H1 (cell line): Measurements from ENCODE around the gene PIGBOS1. TPM values are rescaled to one million over a fixed set of nuclear protein-coding genes. Genes with fewer than 3 reads are reported as not detected.

Experiments
- CTCF ChIA-PET: fragments of 300-600 bp; sonication (Branson Sonifier 250); formaldehyde crosslinking; loops from one replicate; lab custom pipeline; 2021; ENCODE audit not compliant: partially characterized antibody; lab: Charles Lee
- POLR2A ChIA-PET: fragments of 300-600 bp; sonication (Branson Sonifier 250); formaldehyde crosslinking; loops from one replicate; lab custom pipeline; 2021; ENCODE audit warnings: inconsistent platforms; ENCODE audit not compliant: partially characterized antibody; lab: Charles Lee
- DNase-seq, 2 experiments: peaks; one replicate each; pipeline versions ENCODE4 v3.0.0 to v3.0.0-alpha.2; 2010 to 2022; ENCODE audit warnings: low spot score in 2 of 2, low read depth in 1 of 2, mixed read lengths in 1 of 2
- FAIRE-seq: peaks from 2 replicates; lab custom pipeline; 2011; peaks lifted over from hg19 to GRCh38; lab: Jason Lieb, UNC
- H2AFZ ChIP-seq: 2 replicates; pipeline ENCODE4 v1.8.1; 2012; ENCODE audit warnings: low read length, inconsistent platforms
- H2AK5ac ChIP-seq: 2 replicates; pipeline ENCODE4 v1.6.1; 2013; ENCODE audit warnings: low read depth, low read length
- H2BK120ac ChIP-seq: replicated peaks from 2 replicates; pipeline ENCODE3; 2013; ENCODE audit warnings: low read depth, low read length, inconsistent platforms
- H2BK12ac ChIP-seq: 2 replicates; pipeline ENCODE4 v1.6.1; 2013; ENCODE audit warnings: low read depth, low read length
- H2BK15ac ChIP-seq: 2 replicates; pipeline ENCODE4 v1.6.1; 2013; ENCODE audit warnings: low read length
- H2BK20ac ChIP-seq: 2 replicates; pipeline ENCODE4 v1.6.1; 2013; ENCODE audit warnings: low read length
- H2BK5ac ChIP-seq: 2 replicates; pipeline ENCODE4 v1.6.1; 2013; ENCODE audit warnings: low read depth, low read length
- H3K14ac ChIP-seq: 2 replicates; pipeline ENCODE4 v1.6.1; 2013; ENCODE audit warnings: inconsistent platforms; ENCODE audit not compliant: insufficient read length
- H3K18ac ChIP-seq: 2 replicates; pipeline ENCODE4 v1.6.1; 2013; ENCODE audit warnings: low read length; ENCODE audit errors: extremely low read depth
- H3K23ac ChIP-seq: 2 replicates; pipeline ENCODE4 v1.6.1; 2013; ENCODE audit warnings: inconsistent platforms; ENCODE audit not compliant: insufficient read length
- H3K23me2 ChIP-seq: 2 replicates; pipeline ENCODE4 v1.6.1; 2013; ENCODE audit warnings: low read depth, low read length
- H3K27ac ChIP-seq: 2 replicates; pipeline ENCODE4 v1.6.1; 2011; ENCODE audit warnings: low read depth, low read length, inconsistent platforms
- H3K27me3 ChIP-seq, 4 experiments: replicated peaks in 1 of 4; 1 replicate in 1 of 4; 2 replicates in 3 of 4; pipeline versions ENCODE4 v1.6.1 to v1.8.1; 2011 to 2013; ENCODE audit warnings: low read length in 3 of 4, mild to moderate bottlenecking in 3 of 4, inconsistent platforms in 2 of 4, mixed read lengths in 2 of 4, moderate library complexity in 1 of 4; ENCODE audit not compliant: control insufficient read depth in 3 of 4, insufficient read depth in 3 of 4; ENCODE audit errors: extremely low read depth in 1 of 4
- H3K36me3 ChIP-seq, 4 experiments: 2 replicates each; pipeline versions ENCODE4 v1.6.1 to v1.8.1; 2011 to 2013; ENCODE audit warnings: mild to moderate bottlenecking in 4 of 4, low read length in 3 of 4, moderate library complexity in 2 of 4, control low read depth in 1 of 4, inconsistent platforms in 1 of 4; ENCODE audit not compliant: insufficient read depth in 4 of 4, control insufficient read depth in 2 of 4
- H3K4ac ChIP-seq: replicated peaks from 2 replicates; pipeline ENCODE3; 2013; ENCODE audit warnings: low read length, low read depth, mixed read lengths, inconsistent platforms; ENCODE audit not compliant: insufficient read length
- H3K4me1 ChIP-seq, 4 experiments: replicated peaks in 1 of 4; 1 replicate in 1 of 4; 2 replicates in 3 of 4; pipeline versions ENCODE4 v1.6.1 to v1.8.1; 2011 to 2013; ENCODE audit warnings: low read length in 3 of 4, inconsistent platforms in 2 of 4, mixed read lengths in 1 of 4; ENCODE audit not compliant: insufficient read depth in 4 of 4, control insufficient read depth in 3 of 4
- H3K4me2 ChIP-seq, 2 experiments: 2 replicates each; pipeline versions ENCODE4 v1.6.1 to v1.8.1; 2011 to 2013; ENCODE audit warnings: low read depth in 2 of 2, low read length in 2 of 2, control low read depth in 1 of 2, inconsistent platforms in 1 of 2, mild to moderate bottlenecking in 1 of 2; ENCODE audit not compliant: insufficient read depth in 1 of 2
- H3K4me3 ChIP-seq, 4 experiments: fragments of 200-600, 300-600 bp in 1 of 4; sonication (generic), shearing (Covaris generic), sonication (Bioruptor Twin) in 1 of 4; 2 replicates each; pipeline versions ENCODE4 v1.5.1 to v1.8.1; 2011 to 2016; ENCODE audit warnings: low read length in 4 of 4, low read depth in 3 of 4, control low read depth in 2 of 4, inconsistent platforms in 2 of 4, mild to moderate bottlenecking in 2 of 4, mixed read lengths in 1 of 4, moderate library complexity in 1 of 4; ENCODE audit not compliant: insufficient read depth in 2 of 4; ENCODE audit errors: extremely low read depth in 1 of 4
- H3K56ac ChIP-seq: replicated peaks from 2 replicates; pipeline ENCODE3; 2013; ENCODE audit warnings: low read depth, mild to moderate bottlenecking, mixed read lengths, low read length, inconsistent platforms; ENCODE audit not compliant: insufficient read length
- H3K79me1 ChIP-seq: 2 replicates; pipeline ENCODE4 v1.6.1; 2013; ENCODE audit warnings: low read depth, low read length, control low read depth
- H3K79me2 ChIP-seq, 2 experiments: 2 replicates each; pipeline versions ENCODE4 v1.6.1 to v1.8.1; 2012 to 2013; ENCODE audit warnings: low read length in 2 of 2, mild to moderate bottlenecking in 2 of 2, inconsistent platforms in 1 of 2; ENCODE audit not compliant: insufficient read depth in 2 of 2, control insufficient read depth in 1 of 2
- H3K9ac ChIP-seq, 4 experiments: replicated peaks in 1 of 4; 1 replicate in 1 of 4; 2 replicates in 3 of 4; pipeline versions ENCODE4 v1.6.1 to v1.8.1; 2011 to 2013; ENCODE audit warnings: low read depth in 3 of 4, low read length in 3 of 4, control low read depth in 2 of 4, mild to moderate bottlenecking in 2 of 4, moderate library complexity in 2 of 4, inconsistent platforms in 1 of 4; ENCODE audit errors: extremely low read depth in 1 of 4
- H3K9me3 ChIP-seq, 2 experiments: 2 replicates each; pipeline versions ENCODE4 v1.6.1 to v1.8.1; 2012 to 2013; ENCODE audit warnings: mild to moderate bottlenecking in 2 of 2, moderate library complexity in 2 of 2, control low read depth in 1 of 2, inconsistent platforms in 1 of 2, low read depth in 1 of 2, low read length in 1 of 2, mixed read lengths in 1 of 2; ENCODE audit not compliant: insufficient read depth in 2 of 2
- H4K20me1 ChIP-seq, 2 experiments: replicated peaks in 1 of 2; 2 replicates each; pipeline versions ENCODE3 to v1.8.1; 2011 to 2013; ENCODE audit warnings: inconsistent platforms in 2 of 2, low read length in 2 of 2, mild to moderate bottlenecking in 1 of 2; ENCODE audit not compliant: insufficient read depth in 2 of 2, control insufficient read depth in 1 of 2
- H4K5ac ChIP-seq: 2 replicates; pipeline ENCODE4 v1.6.1; 2013; ENCODE audit warnings: low read length, low read depth, mixed read lengths, inconsistent platforms; ENCODE audit not compliant: insufficient read length
- H4K8ac ChIP-seq: 2 replicates; pipeline ENCODE4 v1.8.0; 2013; ENCODE audit warnings: mild to moderate bottlenecking, moderate library complexity, low read length, inconsistent platforms; ENCODE audit not compliant: insufficient read depth; ENCODE audit errors: extremely low read depth
- H4K91ac ChIP-seq: replicated peaks from 2 replicates; pipeline ENCODE3; 2013; ENCODE audit warnings: low read length, mixed read lengths, inconsistent platforms; ENCODE audit not compliant: insufficient read length
- RFX5 ChIP-seq: IDR thresholded peaks from 2 replicates; pipeline ENCODE4 v1.6.1; 2011; ENCODE audit warnings: low read depth, low read length, improper control_type of control experiment, borderline replicate concordance
- TCF12 ChIP-seq: IDR thresholded peaks from 2 replicates; pipeline ENCODE4 v1.6.1; 2011; ENCODE audit warnings: low read depth, mild to moderate bottlenecking, low read length
- WGBS, 2 experiments: shearing (Covaris generic) in 1 of 2; methylation state at CpG; one replicate each; pipeline versions ENCODE4 v1.1.6 to v1.1.7; 2013 to 2015; ENCODE audit warnings: low lambda C conversion rate in 2 of 2, mixed read lengths in 2 of 2, inconsistent platforms in 1 of 2, low coverage in 1 of 2, missing lambda C conversion rate in 1 of 2; ENCODE audit not compliant: insufficient replicate concordance in 2 of 2, insufficient coverage in 1 of 2, insufficient read length in 1 of 2; ENCODE audit errors: extremely low coverage in 1 of 2, missing lambda C conversion rate in 1 of 2; 5-methylcytosine and 5-hydroxymethylcytosine counted together
- polyA plus RNA-seq, 7 experiments: library from polyadenylated mRNA; depleted of rRNA in 3 of 7; stranded (reverse) in 5 of 7; unstranded in 2 of 7; fragments of >200 nt in 5 of 7; fragments of 200-250 nt in 2 of 7; gene quantifications; 1 replicate in 5 of 7; 2 replicates in 1 of 7; 4 replicates in 1 of 7; pipeline versions ENCODE4 v1.2.1 to v1.2.3, GENCODE V29; 2011 to 2013; ENCODE audit warnings: missing spikeins in 2 of 7, mixed read lengths in 2 of 7
- total RNA-seq: library from RNA; stranded (reverse); fragmentation: NEBNext Ultra II Directional; extraction: Animal tissue kit (Norgen Biotek cat#: 25700); gene quantifications from 2 replicates; pipeline ENCODE4 v1.2.1, GENCODE V29; 2021

PIGBOS1 gene
- total and polyA plus RNA-seq, 2 of the 8 experiments (the other 6 are each of a cell fraction or from before 2014, with no cell fraction given): 7.8 to 16.7 TPM

GRCh38 chr15:55353025-55353424 lies 34.1 kb upstream of the PIGBOS1 start:
- H2BK20ac ChIP-seq: no peak overlapping the region
- TF ChIP-seq RFX5 (no peak), TCF12 (0 out of 2 replicates have a peak, but pooled peaks have one; percentile 25)
- TF ChIP-seq, all 59 proteins: peak for 1
- Histone ChIP-seq H3K23me2 (no peaks in the 10 kb centered on the region), H3K14ac (no peak overlapping the region), H3K27me3 (no peaks in the 10 kb centered on the region), H3K23ac (no peak overlapping the region), H3K79me2 (no peaks in the 10 kb centered on the region), H2BK12ac (no peak overlapping the region), H3K79me1 (no peaks in the 10 kb centered on the region), H3K9ac (no peak overlapping the region), H3K4me1 (peaks cover 2 to 12% (median 5%) of the 10 kb centered on the region in 4 experiments; a peak in 6 of 7 replicates), H3K36me3 (no peaks in the 10 kb centered on the region), H3K4ac (no peak overlapping the region), H3K18ac (no peak overlapping the region), H2AK5ac (no peak overlapping the region), H2BK120ac (no peak overlapping the region), H2BK5ac (no peak overlapping the region), H3K4me3 (peak overlapping the region in 1 of 4 experiments; percentile 30; a peak in 1 of 8 replicates), H4K91ac (no peak overlapping the region), H3K56ac (no peak overlapping the region), H3K4me2 (peak overlapping the region in 1 of 2 experiments; percentile 40; a peak in 2 of 4 replicates), H4K20me1 (no peaks in the 10 kb centered on the region), H3K27ac (no peak overlapping the region), H2AFZ (no peak overlapping the region), H4K5ac (no peak overlapping the region), H4K8ac (no peak overlapping the region), H2BK15ac (no peak overlapping the region), H3K9me3 (no peaks in the 10 kb centered on the region)
- DNase-seq: no peak
- WGBS, 2 experiments: 27% methylated on average over 2 of the region's 2 CpGs; no CpG with 5 or more reads in 1 of the 2 experiments
- ChIA-PET POLR2A (interaction anchor here (1.4 kb wide), 1 partner anchor 34 kb away, joined by 3 read pairs; the partner anchor contains the start of genes PIGB and PIGBOS1), CTCF (no interaction called here)
- FAIRE-seq: no peak
